ENCODE measurements around the gene COL23A1. TPM values are rescaled to one million over a fixed set of nuclear protein-coding genes. Genes with fewer than 3 reads are reported as not detected.

COL23A1 gene
- total and polyA plus RNA-seq, 2 donors (not counting 1 experiment from before 2014, with no cell fraction given), result 0.20 TPM; not detected in 1

- no peak overlapping the region for H3K4me3 ChIP-seq (ENCODE audit: control extremely low read depth in 1 of 5, extremely low read depth in 1 of 5, insufficient read depth in 1 of 5, low read depth in 2 of 5, low read length in 4 of 5)
- intact Hi-C loops (cut with micrococcal nuclease), result no loop called here
- Mint-ChIP-seq H3K4me3 (no peak overlapping the region), H3K4me1 (no peaks in the 10 kb centered on the region), H3K27ac (no peak overlapping the region), H3K9me3 (ENCODE audit: insufficient read depth) (no peaks in the 10 kb centered on the region), H3K27me3 (peaks cover 23% of the 10 kb centered on the region)
- H3K79me2 ChIP-seq (ENCODE audit: control insufficient read depth, insufficient read depth, low read length), result no peaks in the 10 kb centered on the region
- H3K27ac ChIP-seq (ENCODE audit: low read length in 2 of 2), result no peak overlapping the region
- no peak for DNase-seq
- H4K20me1 ChIP-seq (ENCODE audit: control insufficient read depth, insufficient read depth, low read length, poor library complexity, severe bottlenecking), result no peaks in the 10 kb centered on the region
- TF ChIP-seq CTCF (IDR thresholded peaks at IDR 0.05), result no peak
- TF ChIP-seq EZH2 (IDR thresholded peaks at IDR 0.05; ENCODE audit: borderline replicate concordance, insufficient read depth, low read depth, low read length, poor library complexity, severe bottlenecking), result no peak
- peaks cover 0 to 3% (median 0%) of the 10 kb centered on the region in 3 donors for H3K9me3 ChIP-seq (ENCODE audit: control extremely low read depth in 1 of 3, control insufficient read depth in 2 of 3, insufficient read depth in 1 of 3, low read length in 2 of 3)
- H2AFZ ChIP-seq (ENCODE audit: insufficient read depth, low read depth, low read length, poor library complexity, severe bottlenecking), result no peak overlapping the region
- H3K4me1 ChIP-seq (ENCODE audit: control insufficient read depth in 2 of 2, insufficient read depth in 2 of 2, low read length in 2 of 2), result no peaks in the 10 kb centered on the region
- ChIA-PET POLR2A (no interaction called here), CTCF (interaction anchor here (0.8 to 2.7 kb wide), 2 partner anchors 12 kb away, joined by 3 to 6 read pairs; no protein-coding TSS in a partner anchor)
- H3K36me3 ChIP-seq (replicated peaks in 1 of 2; ENCODE audit: control extremely low read depth in 1 of 2, control insufficient read depth in 1 of 2, extremely low read depth in 1 of 2, insufficient read depth in 2 of 2, low read length in 1 of 2), result no peaks in the 10 kb centered on the region
- H3K9ac ChIP-seq (ENCODE audit: low read length), result no peak overlapping the region
- 73% methylated on average over 15 of the region's 23 CpGs for WGBS (ENCODE audit: insufficient coverage)
- peaks cover 0 to 13% (median 4%) of the 10 kb centered on the region in 4 experiments for H3K27me3 ChIP-seq (replicated peaks in 1 of 4; ENCODE audit: control extremely low read depth in 1 of 4, control insufficient read depth in 3 of 4, insufficient read depth in 4 of 4, low read length in 3 of 4)
- H3K4me2 ChIP-seq (replicated peaks; ENCODE audit: low read depth, low read length, poor library complexity, severe bottlenecking), result no peak overlapping the region
- no peak for ATAC-seq (ENCODE audit: low read depth)
Measured at GRCh38 chr5:178449163-178450070, 140.8 kb downstream of the COL23A1 start.

- no peaks in the 10 kb centered on the region for H3K9me3 Mint-ChIP-seq (ENCODE audit: insufficient read depth)
- DNase-seq (no peak), ATAC-seq (ENCODE audit: low read depth) (no peak)
- Histone ChIP-seq H3K4me2 (replicated peaks; ENCODE audit: low read depth, low read length, poor library complexity, severe bottlenecking) (no peak overlapping the region), H4K20me1 (ENCODE audit: control insufficient read depth, insufficient read depth, low read length, poor library complexity, severe bottlenecking) (no peaks in the 10 kb centered on the region), H3K4me1 (ENCODE audit: control insufficient read depth in 2 of 2, insufficient read depth in 2 of 2, low read length in 2 of 2) (peaks cover 9 to 12% of the 10 kb centered on the region in 2 donors), H3K27ac (ENCODE audit: low read length in 2 of 2) (no peak overlapping the region), H3K4me3 (ENCODE audit: control extremely low read depth in 1 of 5, extremely low read depth in 1 of 5, insufficient read depth in 1 of 5, low read depth in 2 of 5, low read length in 4 of 5) (no peak overlapping the region), H2AFZ (ENCODE audit: insufficient read depth, low read depth, low read length, poor library complexity, severe bottlenecking) (no peak overlapping the region), H3K9me3 (ENCODE audit: control extremely low read depth in 1 of 3, control insufficient read depth in 2 of 3, insufficient read depth in 1 of 3, low read length in 2 of 3) (peaks cover 0 to 3% (median 0%) of the 10 kb centered on the region in 3 donors), H3K36me3 (replicated peaks in 1 of 2; ENCODE audit: control extremely low read depth in 1 of 2, control insufficient read depth in 1 of 2, extremely low read depth in 1 of 2, insufficient read depth in 2 of 2, low read length in 1 of 2) (no peaks in the 10 kb centered on the region), H3K27me3 (replicated peaks in 1 of 4; ENCODE audit: control extremely low read depth in 1 of 4, control insufficient read depth in 3 of 4, insufficient read depth in 4 of 4, low read length in 3 of 4) (peaks cover 0 to 11% (median 4%) of the 10 kb centered on the region in 4 experiments), H3K79me2 (ENCODE audit: control insufficient read depth, insufficient read depth, low read length) (no peaks in the 10 kb centered on the region), H3K9ac (ENCODE audit: low read length) (no peak overlapping the region)
- ChIA-PET CTCF (no interaction called here), POLR2A (no interaction called here)
- no peak overlapping the region for H3K4me3 Mint-ChIP-seq
- WGBS (ENCODE audit: insufficient coverage), result no CpG with 5 or more reads among the region's 2 CpGs
- peaks cover 10% of the 10 kb centered on the region for H3K4me1 Mint-ChIP-seq
- H3K27me3 Mint-ChIP-seq, result peaks cover 20% of the 10 kb centered on the region
- intact Hi-C loops (cut with micrococcal nuclease), result no loop called here
- no peak for TF ChIP-seq CTCF (IDR thresholded peaks at IDR 0.05)
- H3K27ac Mint-ChIP-seq, result no peak overlapping the region
Measured at GRCh38 chr5:178445534-178445933, 144.7 kb downstream of the COL23A1 start.

Measured in B cell (primary cell).